Upper lobe of left lung (tissue), 6 donors: ENCODE results near the gene CEP43. TPM values are rescaled to one million over a fixed set of nuclear protein-coding genes. Genes with fewer than 3 reads are reported as not detected.

Source experiments
- ATAC-seq, 2 donors: fragments of 200-7000 bp; cut with Tn5 transposase; one replicate each; pipeline ENCODE4 v1.9.1; 2022; ENCODE audit warnings: mild to moderate bottlenecking in 2 of 2, moderate library complexity in 2 of 2; ENCODE audit not compliant: low FRiP score in 2 of 2
- DNase-seq, 2 donors: peaks; one replicate each; pipeline ENCODE4 v3.0.0-alpha.2; 2019 to 2020
- H3K27ac ChIP-seq, 4 donors: fragments of 200-600 bp; sonication (generic); one replicate each; pipeline ENCODE4 v1.5.1; 2016 to 2019
- H3K27me3 ChIP-seq, 4 donors: fragments of 200-600 bp; sonication (generic); one replicate each; pipeline ENCODE4 v1.5.1; 2017 to 2019
- H3K36me3 ChIP-seq, 4 donors: fragments of 200-600 bp; sonication (generic); one replicate each; pipeline ENCODE4 v1.5.1; 2016 to 2019
- H3K4me1 ChIP-seq, 4 donors: fragments of 200-600 bp; sonication (generic); one replicate each; pipeline ENCODE4 v1.5.1; 2018 to 2019
- H3K4me3 ChIP-seq, 4 donors: fragments of 200-600 bp; sonication (generic); one replicate each; pipeline ENCODE4 v1.5.1; 2017 to 2019; ENCODE audit warnings: mild to moderate bottlenecking in 2 of 4, moderate library complexity in 1 of 4
- H3K9me3 ChIP-seq, 4 donors: fragments of 200-600 bp; sonication (generic); one replicate each; pipeline ENCODE4 v1.5.1; 2018 to 2019
- CTCF ChIP-seq, 6 experiments: fragments of 450-650 bp in 4 of 6; fragments of 200-600 bp in 2 of 6; sonication (generic) in 2 of 6; IDR thresholded peaks; one replicate each; pipeline ENCODE4 v1.5.1; 2016 to 2019; ENCODE audit warnings: antibody characterized with exemption in 6 of 6
- EP300 ChIP-seq, 4 donors: sonication (generic); formaldehyde crosslinking; IDR thresholded peaks; one replicate each; pipeline ENCODE4 v1.5.1; 2017; ENCODE audit warnings: antibody characterized with exemption in 4 of 4, control low read depth in 2 of 4
- POLR2A ChIP-seq, 4 donors: fragments of 450-650 bp; IDR thresholded peaks; one replicate each; pipeline ENCODE4 v1.5.1; 2016 to 2017; ENCODE audit warnings: antibody characterized with exemption in 4 of 4, mild to moderate bottlenecking in 2 of 4
- POLR2AphosphoS5 ChIP-seq, 2 donors: sonication (generic); formaldehyde crosslinking; IDR thresholded peaks; one replicate each; pipeline ENCODE4 v1.5.1; 2017; ENCODE audit warnings: antibody characterized with exemption in 2 of 2
- WGBS, 2 donors: methylation state at CpG; one replicate each; pipeline ENCODE4 v1.1.5; 2017 to 2018; 5-methylcytosine and 5-hydroxymethylcytosine counted together
- total RNA-seq, 6 donors: library from RNA; depleted of rRNA in 4 of 6; stranded (reverse); fragments of >200 nt in 4 of 6; gene quantifications; one replicate each; pipeline versions ENCODE4 v1.1.0 to v1.2.1, GENCODE V29; 2016 to 2021
- donor health status: DM: no; HTN: no; CAD: no; lungs with moderate emphysema.
- donor health status: DM: no; HTN: yes; CAD: no; lungs with severe emphysema.

The CEP43 gene
- total RNA-seq, 6 donors from 2014 or later: 7.8 to 70.2 (median 14.1) TPM

- Histone ChIP-seq H3K27ac (no peak overlapping the region), H3K36me3 (no peaks in the 10 kb centered on the region), H3K9me3 (no peaks in the 10 kb centered on the region), H3K4me3 (no peak overlapping the region), H3K27me3 (no peaks in the 10 kb centered on the region), H3K4me1 (no peaks in the 10 kb centered on the region)
- DNase-seq: no peak
- 88 to 94% methylated on average over 2 of the region's 2 CpGs for WGBS, 2 donors
- TF ChIP-seq POLR2AphosphoS5 (IDR thresholded peaks at IDR 0.05) (no peak), EP300 (IDR thresholded peaks at IDR 0.05) (no peak), CTCF (IDR thresholded peaks at IDR 0.05) (no peak), POLR2A (IDR thresholded peaks at IDR 0.05) (no peak)
- ATAC-seq: no peak
These were observed 27.1 kb upstream of the CEP43 start for GRCh38 chr6:166972101-166972500.

- DNase-seq (no peak), ATAC-seq (no peak)
- no peaks in the 10 kb centered on the region for H3K9me3 ChIP-seq
- H3K27ac ChIP-seq: no peak overlapping the region
- TF ChIP-seq CTCF (IDR thresholded peaks at IDR 0.05) (no peak), POLR2AphosphoS5 (IDR thresholded peaks at IDR 0.05) (no peak), EP300 (IDR thresholded peaks at IDR 0.05) (no peak), POLR2A (IDR thresholded peaks at IDR 0.05) (no peak)
- no peaks in the 10 kb centered on the region for H3K27me3 ChIP-seq
- no peak overlapping the region for H3K4me3 ChIP-seq
- H3K36me3 ChIP-seq: no peaks in the 10 kb centered on the region
- H3K4me1 ChIP-seq: no peaks in the 10 kb centered on the region
- 92 to 100% methylated on average over 2 of the region's 2 CpGs for WGBS, 2 donors
These were observed 22.6 kb upstream of the CEP43 start for GRCh38 chr6:166976636-166977035.

- H3K4me3 ChIP-seq: no peak overlapping the region
- 78 to 81% methylated on average over 9 of the region's 9 CpGs for WGBS, 2 donors
- no peaks in the 10 kb centered on the region for H3K27me3 ChIP-seq
- no peak overlapping the region for H3K27ac ChIP-seq
- TF ChIP-seq EP300 (IDR thresholded peaks at IDR 0.05): no peak
- TF ChIP-seq CTCF (IDR thresholded peaks at IDR 0.05): no peak
- TF ChIP-seq POLR2A (IDR thresholded peaks at IDR 0.05): no peak
- no peak for TF ChIP-seq POLR2AphosphoS5 (IDR thresholded peaks at IDR 0.05)
- no peaks in the 10 kb centered on the region for H3K4me1 ChIP-seq
- H3K9me3 ChIP-seq: no peaks in the 10 kb centered on the region
- ATAC-seq (no peak), DNase-seq (no peak)
- H3K36me3 ChIP-seq: no peaks in the 10 kb centered on the region
These were observed 21.3 kb upstream of the CEP43 start for GRCh38 chr6:166977621-166978525.

- TF ChIP-seq EP300 (IDR thresholded peaks at IDR 0.05) (no peak), POLR2A (IDR thresholded peaks at IDR 0.05) (no peak), POLR2AphosphoS5 (IDR thresholded peaks at IDR 0.05) (no peak), CTCF (IDR thresholded peaks at IDR 0.05) (no peak)
- DNase-seq (no peak), ATAC-seq (no peak)
- Histone ChIP-seq H3K36me3 (no peaks in the 10 kb centered on the region), H3K4me1 (no peaks in the 10 kb centered on the region), H3K27ac (no peak overlapping the region), H3K4me3 (no peak overlapping the region), H3K27me3 (no peaks in the 10 kb centered on the region), H3K9me3 (no peaks in the 10 kb centered on the region)
- 95 to 97% methylated on average over 3 of the region's 3 CpGs for WGBS, 2 donors
These were observed 18.5 kb upstream of the CEP43 start for GRCh38 chr6:166980738-166981137.

- H3K9me3 ChIP-seq: no peaks in the 10 kb centered on the region
- 59 to 60% methylated on average over 6 of the region's 6 CpGs for WGBS, 2 donors
- no peak overlapping the region for H3K4me3 ChIP-seq
- DNase-seq (no peak), ATAC-seq (no peak)
- H3K27me3 ChIP-seq: no peaks in the 10 kb centered on the region
- peaks cover 0 to 3% (median 0%) of the 10 kb centered on the region in 4 donors for H3K4me1 ChIP-seq
- no peaks in the 10 kb centered on the region for H3K36me3 ChIP-seq
- no peak overlapping the region for H3K27ac ChIP-seq
- no peak for TF ChIP-seq POLR2A (IDR thresholded peaks at IDR 0.05)
These were observed 11.7 kb upstream of the CEP43 start for GRCh38 chr6:166987448-166987847.
